HUES6 (cell line): ENCODE results near the gene CAP2.
"Not testable (repeated sequence)": the region's sequence is repeated elsewhere in the genome, so short reads cannot be mapped to it uniquely, and the experiment has no call there.

Source experiments
- H3K27ac ChIP-seq: 2 replicates; pipeline ENCODE4 v1.7.0; 2013; ENCODE audit warnings: low read depth, mild to moderate bottlenecking, low read length, inconsistent platforms
- H3K27me3 ChIP-seq: 2 replicates; pipeline ENCODE4 v1.6.1; 2013; ENCODE audit warnings: low read length; ENCODE audit not compliant: control insufficient read depth, insufficient read depth
- H3K36me3 ChIP-seq: 2 replicates; pipeline ENCODE4 v1.6.1; 2013; ENCODE audit warnings: low read length; ENCODE audit not compliant: control insufficient read depth, insufficient read depth
- H3K4me1 ChIP-seq: 2 replicates; pipeline ENCODE4 v1.6.1; 2013; ENCODE audit warnings: low read length; ENCODE audit not compliant: control insufficient read depth, insufficient read depth
- H3K4me3 ChIP-seq: 2 replicates; pipeline ENCODE4 v1.5.1; 2013; ENCODE audit warnings: low read depth, low read length
- H3K9ac ChIP-seq: one replicate; pipeline ENCODE4 v1.6.1; 2013; ENCODE audit warnings: mild to moderate bottlenecking, low read length
- H3K9me3 ChIP-seq: 2 replicates; pipeline ENCODE4 v1.6.1; 2013; ENCODE audit warnings: low read depth, low read length; ENCODE audit not compliant: control insufficient read depth, insufficient read depth

The CAP2 gene

GRCh38 chr6:17574866-17575560 is 181.6 kb downstream of the CAP2 start:
- H3K9me3 ChIP-seq = peaks cover 33% of the 10 kb centered on the region
- H3K9ac ChIP-seq = no peak overlapping the region
- H3K27me3 ChIP-seq = no peaks in the 10 kb centered on the region
- H3K4me3 ChIP-seq = no peak overlapping the region
- H3K27ac ChIP-seq = no peak overlapping the region
- H3K36me3 ChIP-seq = no peaks in the 10 kb centered on the region
- no peaks in the 10 kb centered on the region for H3K4me1 ChIP-seq

GRCh38 chr6:17577059-17577458 is 183.7 kb downstream of the CAP2 start:
- Histone ChIP-seq H3K27ac (no peak overlapping the region), H3K36me3 (no peaks in the 10 kb centered on the region), H3K27me3 (no peaks in the 10 kb centered on the region), H3K4me3 (no peak overlapping the region), H3K9me3 (peaks cover 33% of the 10 kb centered on the region), H3K4me1 (no peaks in the 10 kb centered on the region), H3K9ac (no peak overlapping the region)

- Histone ChIP-seq H3K9ac (no peak overlapping the region), H3K4me1 (no peaks in the 10 kb centered on the region), H3K36me3 (no peaks in the 10 kb centered on the region), H3K4me3 (peak overlapping the region; percentile 55), H3K27me3 (no peaks in the 10 kb centered on the region), H3K27ac (no peak overlapping the region), H3K9me3 (peaks cover 17% of the 10 kb centered on the region)
Measured at GRCh38 chr6:17580518-17581048, 187.2 kb downstream of the CAP2 start.

DNA sequence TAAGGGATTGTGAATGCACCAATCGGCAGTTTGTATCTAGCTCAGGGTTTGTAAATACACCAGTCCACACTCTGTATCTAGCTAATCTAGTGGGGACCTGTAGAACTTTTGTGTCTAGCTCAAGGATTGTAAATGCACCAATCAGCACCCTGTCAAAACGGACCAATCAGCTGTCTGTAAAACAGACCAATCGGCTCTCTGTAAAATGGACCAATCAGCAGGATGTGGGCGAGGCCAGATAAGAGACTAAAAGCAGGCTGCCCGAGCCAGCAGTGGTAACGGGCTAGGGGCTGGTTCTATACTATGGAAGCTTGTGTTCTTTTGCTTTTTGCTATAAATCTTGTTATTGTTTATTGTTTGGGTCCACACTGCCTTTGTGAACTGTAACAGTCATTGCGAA is 187.9 kb downstream of the CAP2 start:
- H3K27me3 ChIP-seq, H3K27ac ChIP-seq, H3K36me3 ChIP-seq, H3K4me1 ChIP-seq, H3K9ac ChIP-seq, H3K4me3 ChIP-seq: not testable (repeated sequence)
- H3K9me3 ChIP-seq = peaks cover 16% of the 10 kb centered on the region

- Histone ChIP-seq H3K27me3 (no peaks in the 10 kb centered on the region), H3K4me1 (no peaks in the 10 kb centered on the region), H3K9me3 (no peaks in the 10 kb centered on the region; the same call in 1 of the 2 replicates), H3K27ac (no peak overlapping the region), H3K9ac (no peak overlapping the region), H3K36me3 (no peaks in the 10 kb centered on the region), H3K4me3 (no peak overlapping the region)
Measured at GRCh38 chr6:17583811-17584210, 190.4 kb downstream of the CAP2 start.

DNA sequence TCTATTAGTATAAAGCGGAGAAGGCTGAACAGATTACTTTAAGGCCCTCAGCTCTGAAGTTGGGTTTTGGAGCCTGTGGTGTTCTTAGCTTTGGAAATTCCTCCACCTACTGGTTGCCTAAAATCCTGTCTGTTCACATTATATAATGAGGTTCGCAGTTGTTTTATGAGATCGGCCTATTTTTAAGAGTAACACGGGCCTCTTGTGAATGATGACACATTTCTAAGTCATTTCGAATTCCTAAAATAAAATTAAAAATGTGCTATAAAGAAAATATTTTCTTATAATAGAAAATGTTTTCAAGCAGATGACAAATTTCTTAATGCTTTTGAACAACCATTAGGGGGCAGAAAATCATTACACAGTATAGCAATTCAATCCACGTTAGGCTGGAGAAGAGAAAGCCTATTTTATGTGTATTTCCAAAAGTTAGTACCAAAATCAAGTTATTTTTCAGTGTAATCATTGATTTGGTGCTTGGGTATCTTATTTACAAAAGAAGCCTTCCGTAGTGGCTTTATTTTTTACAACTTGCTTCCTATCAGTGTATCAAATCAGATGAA is 190.9 kb downstream of the CAP2 start:
- no peaks in the 10 kb centered on the region for H3K9me3 ChIP-seq
- H3K27me3 ChIP-seq = no peaks in the 10 kb centered on the region
- H3K36me3 ChIP-seq = no peaks in the 10 kb centered on the region
- H3K4me3 ChIP-seq = no peak overlapping the region
- H3K9ac ChIP-seq = no peak overlapping the region
- no peaks in the 10 kb centered on the region for H3K4me1 ChIP-seq
- no peak overlapping the region for H3K27ac ChIP-seq

GRCh38 chr6:17585766-17586490 is 192.5 kb downstream of the CAP2 start:
- Histone ChIP-seq H3K36me3 (no peaks in the 10 kb centered on the region), H3K4me3 (no peak overlapping the region), H3K9me3 (no peaks in the 10 kb centered on the region), H3K27me3 (no peaks in the 10 kb centered on the region), H3K9ac (no peak overlapping the region), H3K27ac (no peak overlapping the region), H3K4me1 (no peaks in the 10 kb centered on the region)

GRCh38 chr6:17586623-17587022 is 193.2 kb downstream of the CAP2 start:
- H3K9me3 ChIP-seq, H3K9ac ChIP-seq, H3K4me1 ChIP-seq, H3K4me3 ChIP-seq, H3K27ac ChIP-seq, H3K27me3 ChIP-seq, H3K36me3 ChIP-seq: not testable (repeated sequence)

- Histone ChIP-seq H3K27me3 (no peaks in the 10 kb centered on the region), H3K36me3 (no peaks in the 10 kb centered on the region), H3K9ac (no peak overlapping the region), H3K4me1 (no peaks in the 10 kb centered on the region), H3K9me3 (no peaks in the 10 kb centered on the region), H3K4me3 (no peak overlapping the region), H3K27ac (no peak overlapping the region)
Measured at GRCh38 chr6:17588011-17588410, 194.6 kb downstream of the CAP2 start.

DNA sequence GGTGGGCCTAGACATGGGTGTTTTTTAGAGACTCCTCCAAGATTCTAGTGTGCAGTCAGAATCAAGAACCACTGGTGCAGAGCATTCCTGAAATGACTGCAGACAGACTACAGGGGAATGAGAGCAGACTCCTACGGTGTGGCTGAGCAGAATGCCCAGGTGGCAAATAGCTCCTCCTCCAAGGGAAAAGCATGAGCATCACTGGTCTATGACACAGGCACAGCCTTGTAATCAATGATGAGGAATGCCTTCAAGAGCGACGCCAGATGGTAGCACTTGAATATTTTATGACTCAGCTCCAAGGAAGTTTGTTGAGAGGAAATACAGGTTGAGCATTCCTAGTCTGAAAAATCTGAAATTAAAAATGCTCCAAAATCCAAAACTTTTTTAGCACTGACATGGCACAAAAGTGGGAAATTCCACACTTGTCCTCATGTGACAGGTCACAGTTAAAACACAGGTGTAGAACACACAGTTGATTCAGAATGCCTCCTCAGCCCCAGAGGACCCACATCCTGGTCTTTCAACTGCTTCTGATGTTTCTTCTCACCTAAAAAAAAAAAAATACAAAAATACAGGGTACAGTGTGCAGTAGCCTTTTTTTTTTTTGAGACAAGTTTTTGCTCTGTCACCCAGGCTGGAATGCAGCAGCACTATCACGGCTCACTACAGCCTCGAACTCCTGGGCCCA is 196.2 kb downstream of the CAP2 start:
- no peak overlapping the region for H3K4me3 ChIP-seq
- no peak overlapping the region for H3K9ac ChIP-seq
- no peaks in the 10 kb centered on the region for H3K36me3 ChIP-seq
- H3K4me1 ChIP-seq = no peaks in the 10 kb centered on the region
- no peaks in the 10 kb centered on the region for H3K9me3 ChIP-seq
- no peak overlapping the region for H3K27ac ChIP-seq
- H3K27me3 ChIP-seq = no peaks in the 10 kb centered on the region

GRCh38 chr6:17591287-17591686 is 197.9 kb downstream of the CAP2 start:
- H3K4me1 ChIP-seq = no peaks in the 10 kb centered on the region
- no peak overlapping the region for H3K9ac ChIP-seq
- no peak overlapping the region for H3K4me3 ChIP-seq
- no peak overlapping the region for H3K27ac ChIP-seq
- H3K9me3 ChIP-seq = no peaks in the 10 kb centered on the region
- no peaks in the 10 kb centered on the region for H3K36me3 ChIP-seq
- no peaks in the 10 kb centered on the region for H3K27me3 ChIP-seq
